K562 (cell line): ENCODE data around the gene NDST3. TPM values are rescaled to one million over a fixed set of nuclear protein-coding genes. Genes with fewer than 3 reads are reported as not detected.

Experiments
- ATAC-seq: fragments of 200-7000 bp; cut with Tn5 transposase; 3 replicates; pipeline ENCODE4 v1.9.1; 2020; ENCODE audit warnings: moderate library complexity
- BruUV-seq: library from RNA; stranded (reverse); fragments of 400-500 nt; replicated peaks from 2 replicates; lab custom pipeline; 2021; lab: Mats Ljungman, UMichigan
- CTCF ChIA-PET: fragments of 300-600 bp; formaldehyde crosslinking; extraction: SDS; loops from one replicate; lab custom pipeline; 2021; ENCODE audit warnings: low intra/inter-chr PET ratio; lab: Yijun Ruan, JAX
- POLR2A ChIA-PET: fragments of 300-600, 350-650 bp; sonication (Branson Sonifier 250); formaldehyde crosslinking; extraction: SDS; loops from one replicate; lab custom pipeline; 2021; ENCODE audit warnings: antibody characterized with exemption, inconsistent platforms; lab: Yijun Ruan, JAX
- DNase-seq, 4 experiments: peaks; one replicate each; pipeline versions ENCODE4 v3.0.0 to v3.0.0-alpha.2; 2011 to 2018; ENCODE audit warnings: low spot score in 3 of 4, mixed read lengths in 3 of 4; ENCODE audit errors: extremely low read depth in 1 of 4
- FAIRE-seq: peaks from 2 replicates; lab custom pipeline; 2011; peaks lifted over from hg19 to GRCh38; lab: Jason Lieb, UNC
- H2AFZ ChIP-seq: 2 replicates; pipeline ENCODE4 v1.6.0; 2011; ENCODE audit warnings: low read depth, low read length, control low read depth, inconsistent platforms
- H3K27ac ChIP-seq: fragments of 200-600 bp; 3 replicates; pipeline ENCODE4 v1.8.0; 2011; ENCODE audit warnings: low read depth, mild to moderate bottlenecking, control low read depth, inconsistent platforms, low read length, moderate library complexity, mixed read lengths; ENCODE audit errors: extremely low read depth
- H3K27me3 ChIP-seq, 2 experiments: fragments of 300-600 bp in 1 of 2; 2 replicates in 1 of 2; 3 replicates in 1 of 2; pipeline versions ENCODE4 v1.6.0 to v1.8.0; 2011; ENCODE audit warnings: inconsistent platforms in 2 of 2, low read length in 2 of 2, mild to moderate bottlenecking in 1 of 2, mixed read lengths in 1 of 2, moderate library complexity in 1 of 2; ENCODE audit not compliant: control insufficient read depth in 2 of 2, insufficient read depth in 2 of 2
- H3K36me3 ChIP-seq: fragments of 300-600 bp; 3 replicates; pipeline ENCODE4 v1.8.0; 2011; ENCODE audit warnings: mild to moderate bottlenecking, low read length, inconsistent platforms; ENCODE audit not compliant: control insufficient read depth, insufficient read depth
- H3K4me1 ChIP-seq, 2 experiments: fragments of 200-600 bp in 1 of 2; replicated peaks in 1 of 2; 2 replicates in 1 of 2; 3 replicates in 1 of 2; pipeline versions ENCODE4 v1.5.1 to v1.8.0; 2011; ENCODE audit warnings: inconsistent platforms in 2 of 2, low read length in 2 of 2, mild to moderate bottlenecking in 1 of 2, mixed read lengths in 1 of 2, moderate library complexity in 1 of 2; ENCODE audit not compliant: control insufficient read depth in 2 of 2, insufficient read depth in 2 of 2
- H3K4me2 ChIP-seq: 2 replicates; pipeline ENCODE4 v1.6.1; 2011; ENCODE audit warnings: low read length, control low read depth, inconsistent platforms, mixed read lengths; ENCODE audit not compliant: insufficient read depth
- H3K4me3 ChIP-seq: fragments of 200-600 bp; sonication (generic), shearing (Covaris generic); 2 replicates; pipeline ENCODE4 v1.5.1; 2016; ENCODE audit warnings: control low read depth, inconsistent platforms
- H3K79me2 ChIP-seq: fragments of 200-600 bp; 3 replicates; pipeline ENCODE4 v1.8.0; 2011; ENCODE audit warnings: low read length, inconsistent platforms; ENCODE audit not compliant: control insufficient read depth, insufficient read depth
- H3K9ac ChIP-seq, 2 experiments: 2 replicates each; pipeline versions ENCODE4 v1.6.0 to v1.6.1; 2011; ENCODE audit warnings: low read depth in 2 of 2, low read length in 2 of 2, control low read depth in 1 of 2, inconsistent platforms in 1 of 2, mild to moderate bottlenecking in 1 of 2, mixed read lengths in 1 of 2; ENCODE audit not compliant: insufficient read depth in 1 of 2
- H3K9me1 ChIP-seq: one replicate; pipeline ENCODE4 v1.6.0; 2011; ENCODE audit warnings: inconsistent platforms, mild to moderate bottlenecking, low read length, moderate library complexity; ENCODE audit not compliant: control insufficient read depth, insufficient read depth
- H3K9me3 ChIP-seq: replicated peaks from 2 replicates; pipeline ENCODE4 v1.5.1; 2011; ENCODE audit warnings: low read depth, low read length, inconsistent platforms; ENCODE audit not compliant: control insufficient read depth, insufficient read depth
- H4K20me1 ChIP-seq: replicated peaks from 2 replicates; pipeline ENCODE4 v1.6.1; 2011; ENCODE audit warnings: low read length, inconsistent platforms, mixed read lengths; ENCODE audit not compliant: control insufficient read depth, insufficient read depth
- CBX3 ChIP-seq, 2 experiments: IDR thresholded peaks; 1 replicate in 1 of 2; 2 replicates in 1 of 2; pipeline ENCODE4 v1.6.1; 2012; ENCODE audit warnings: inconsistent platforms in 2 of 2, low read length in 2 of 2, borderline replicate concordance in 1 of 2, control low read depth in 1 of 2
- CHAMP1 ChIP-seq: fragments of 450-650 bp; IDR thresholded peaks from 2 replicates; pipeline ENCODE4 v1.6.1; 2016; ENCODE audit warnings: mild to moderate bottlenecking
- DNMT1 ChIP-seq: fragments of 450-650 bp; IDR thresholded peaks from 2 replicates; pipeline ENCODE4 v1.6.1; 2016; ENCODE audit warnings: antibody characterized with exemption, mild to moderate bottlenecking
- FOXK2 ChIP-seq, 2 experiments: fragments of 450-650 bp; IDR thresholded peaks in 1 of 2; conservative IDR thresholded peaks in 1 of 2; 2 replicates each; pipeline ENCODE4 v1.6.1; 2016; ENCODE audit warnings: low read depth in 2 of 2, mild to moderate bottlenecking in 1 of 2
- HDAC3 ChIP-seq: fragments of 450-650 bp; IDR thresholded peaks from 2 replicates; pipeline ENCODE4 v1.6.1; 2018; ENCODE audit warnings: borderline replicate concordance, mild to moderate bottlenecking, moderate library complexity; ENCODE audit not compliant: partially characterized antibody
- L3MBTL2 ChIP-seq: fragments of 450-650 bp; IDR thresholded peaks from 2 replicates; pipeline ENCODE4 v1.6.1; 2016; ENCODE audit warnings: mild to moderate bottlenecking, moderate library complexity
- MTA2 ChIP-seq: fragments of 450-650 bp; IDR thresholded peaks from 2 replicates; pipeline ENCODE4 v1.6.1; 2016; ENCODE audit warnings: low read depth
- MYBL2 ChIP-seq, 2 experiments: fragments of 450-650 bp in 1 of 2; sonication (generic) in 1 of 2; formaldehyde crosslinking in 1 of 2; IDR thresholded peaks; 2 replicates each; pipeline versions ENCODE4 v1.6.1 to v1.8.1; 2017 to 2022; ENCODE audit warnings: borderline replicate concordance in 1 of 2, inconsistent platforms in 1 of 2, low read depth in 1 of 2, mild to moderate bottlenecking in 1 of 2, missing genetic modification reagents in 1 of 2, moderate library complexity in 1 of 2
- NFIC ChIP-seq: fragments of 450-650 bp; IDR thresholded peaks from 2 replicates; pipeline ENCODE4 v1.6.1; 2017; ENCODE audit warnings: mild to moderate bottlenecking, inconsistent platforms
- PCBP2 ChIP-seq: fragments of 200-400 bp; formaldehyde crosslinking; IDR thresholded peaks from 2 replicates; pipeline ENCODE4 v1.6.1; 2018; ENCODE audit warnings: low read length, low read depth, mild to moderate bottlenecking, moderate library complexity; ENCODE audit not compliant: poor library complexity, severe bottlenecking
- POLR2A ChIP-seq: fragments of 450-650 bp; conservative IDR thresholded peaks from 2 replicates; pipeline ENCODE4 v1.6.1; 2016
- POLR2AphosphoS2 ChIP-seq: IDR thresholded peaks from 2 replicates; pipeline ENCODE4 v1.6.1; 2012; ENCODE audit warnings: low read length, improper control_type of control experiment
- POLR2B ChIP-seq: fragments of 450-650 bp; IDR thresholded peaks from 2 replicates; pipeline ENCODE4 v1.6.1; 2018; ENCODE audit warnings: low read depth; ENCODE audit not compliant: partially characterized antibody
- RBM34 ChIP-seq: fragments of 200-400 bp; formaldehyde crosslinking; IDR thresholded peaks from 2 replicates; pipeline ENCODE4 v1.6.1; 2018; ENCODE audit warnings: low read length, borderline replicate concordance; ENCODE audit not compliant: insufficient read depth
- SUPT5H ChIP-seq: fragments of 450-650 bp; IDR thresholded peaks from 2 replicates; pipeline ENCODE4 v1.6.1; 2016
- TGIF2 ChIP-seq: sonication (generic); formaldehyde crosslinking; IDR thresholded peaks from 2 replicates; pipeline ENCODE4 v1.8.1; 2022; ENCODE audit warnings: mild to moderate bottlenecking, missing genetic modification reagents, moderate library complexity
- ZC3H8 ChIP-seq: fragments of 450-650 bp; IDR thresholded peaks from 2 replicates; pipeline ENCODE4 v1.6.1; 2017
- WGBS: fragments of 100-300 bp; shearing (Covaris generic); methylation state at CpG from one replicate; pipeline ENCODE4 v1.1.6; 2016; ENCODE audit warnings: low coverage, mixed read lengths; ENCODE audit not compliant: insufficient coverage; ENCODE audit errors: missing lambda C conversion rate; 5-methylcytosine and 5-hydroxymethylcytosine counted together
- in situ Hi-C: fragments of 300-500 bp; cut with MboI; formaldehyde crosslinking; loops from 4 replicates; pipeline ENCODE4 v1.15.0; 2018; ENCODE audit warnings: inconsistent platforms, mixed read lengths
- intact Hi-C: fragments of 100-400 bp; cut with micrococcal nuclease; formaldehyde crosslinking; loops from 2 replicates; pipeline ENCODE4 v1.14.2; 2022
- polyA plus RNA-seq, 8 experiments: library from polyadenylated mRNA; depleted of rRNA in 4 of 8; stranded (reverse) in 5 of 8; unstranded in 3 of 8; fragments of >200 nt; fragmentation: Nextera tagmentation in 2 of 8; fragmentation: Illumina TruSeq in 1 of 8; extraction: Ambion mirVana in 2 of 8; extraction: Trizol in 1 of 8; gene quantifications; 2 replicates each; pipeline versions ENCODE4 v1.2.1 to v1.2.3, GENCODE V29; 2011 to 2014; ENCODE audit warnings: inconsistent platforms in 1 of 8, missing spikeins in 1 of 8
- total RNA-seq, 7 experiments: library from RNA; depleted of rRNA in 6 of 7; stranded (reverse); fragments of >200 nt in 6 of 7; fragmentation: Illumina TruSeq in 2 of 7; extraction: Trizol in 2 of 7; gene quantifications; 2 replicates each; pipeline versions ENCODE4 v1.2.1 to v1.2.3, GENCODE V29; 2011 to 2021; ENCODE audit warnings: low replicate concordance in 1 of 7

The NDST3 gene
- total and polyA plus RNA-seq, 9 of the 15 experiments (the other 6 are each of a cell fraction or from before 2014, with no cell fraction given) = not detected

- ChIA-PET CTCF (no interaction called here), POLR2A (no interaction called here)
- Histone ChIP-seq H3K9me3 (no peaks in the 10 kb centered on the region), H3K9me1 (no peaks in the 10 kb centered on the region), H3K9ac (peak overlapping the region in 1 of 2 experiments; percentile 99; a peak in 2 of 4 replicates), H3K36me3 (peaks cover 34% of the 10 kb centered on the region), H4K20me1 (no peaks in the 10 kb centered on the region), H3K79me2 (peaks cover 38% of the 10 kb centered on the region), H3K4me2 (peak overlapping the region; percentile 17; the same call in 1 of the 2 replicates), H3K4me3 (no peak overlapping the region; the same call in 1 of the 2 replicates), H3K27me3 (no peaks in the 10 kb centered on the region), H2AFZ (no peak overlapping the region), H3K4me1 (peaks cover 4 to 13% of the 10 kb centered on the region in 2 experiments; a peak in 3 of 5 replicates), H3K27ac (peak overlapping the region; percentile 45; the same call in 2 of the 3 replicates)
- intact Hi-C loops (loop anchor here (2.0 to 5.0 kb wide), 3 partner anchors 70 to 400 kb away; partner anchors contain the start of gene PRSS12), in situ Hi-C loops (loop anchor here (25.0 kb wide), 1 partner anchor 405 kb away; the partner anchor contains the start of gene METTL14)
- peak in 3 of 4 experiments; percentile 15 to 52 (median 20) for DNase-seq
- peak; percentile 9 for ATAC-seq
- peak; percentile 46 for FAIRE-seq
- BruUV-seq = no TSS peak
- 14% methylated on average over 9 of the region's 9 CpGs for WGBS
- TF ChIP-seq POLR2B = peak; percentile 9
- TF ChIP-seq DNMT1 = no peak
- TF ChIP-seq MYBL2 (IDR thresholded peaks at IDR 0.05; ENCODE audit: low read depth) = no peak
- no peak for TF ChIP-seq MYBL2 (CRISPR knock-in tag; IDR thresholded peaks at IDR 0.05; ENCODE audit: borderline replicate concordance)
- no peak for TF ChIP-seq CBX3 (IDR thresholded peaks at IDR 0.05; ENCODE audit: borderline replicate concordance in 1 of 2, low read length in 2 of 2)
- TF ChIP-seq PCBP2 = no peak
- TF ChIP-seq HDAC3 = no peak
- no peak for TF ChIP-seq L3MBTL2
- no peak for TF ChIP-seq MTA2
- no peak for TF ChIP-seq TGIF2
- TF ChIP-seq RBM34 = no peak
- peak; percentile 43; the same call in 1 of the 2 replicates for TF ChIP-seq SUPT5H
- TF ChIP-seq POLR2A = peak; percentile 64
- no peak for TF ChIP-seq FOXK2 (conservative IDR thresholded peaks at IDR 0.05 in 1 of 2, IDR thresholded peaks at IDR 0.05 in 1 of 2; ENCODE audit: low read depth in 2 of 2)
- no peak for TF ChIP-seq ZC3H8
- peak; percentile 83; the same call in 1 of the 2 replicates for TF ChIP-seq POLR2AphosphoS2
- no peak for TF ChIP-seq CHAMP1
- TF ChIP-seq NFIC = no peak
Measured at GRCh38 chr4:118281611-118282442, 247.5 kb downstream of the NDST3 start.
